ENCODE measurements around the gene PDZRN3. TPM values are rescaled to one million over a fixed set of nuclear protein-coding genes. Genes with fewer than 3 reads are reported as not detected.

The PDZRN3 gene
- total RNA-seq, 1 experiment from 2014 or later, result not detected

DNA sequence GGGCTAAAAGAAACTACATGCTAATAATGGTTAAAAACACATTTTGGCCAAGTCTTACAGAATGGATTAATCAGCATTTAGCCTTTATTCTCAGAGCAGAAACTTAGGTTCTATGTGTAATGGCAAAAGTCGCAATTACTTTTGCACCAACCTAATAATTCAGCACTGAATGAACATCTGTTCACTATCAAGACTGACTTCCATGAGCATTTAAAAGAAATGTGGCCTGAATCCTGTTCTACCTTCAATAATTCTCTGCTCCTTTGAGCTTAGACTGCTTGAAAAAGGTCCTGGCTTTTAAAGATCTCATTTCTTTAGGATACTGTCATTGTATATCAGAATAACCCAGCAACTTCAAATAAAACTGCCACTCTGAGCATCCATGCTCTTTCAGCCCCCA, 145.9 kb downstream of the PDZRN3 start:
- Histone ChIP-seq H3K27ac (no peak overlapping the region), H3K9me3 (ENCODE audit: insufficient read depth, low read depth) (no peaks in the 10 kb centered on the region), H3F3A (ENCODE audit: insufficient read depth, low read depth) (no peaks in the 10 kb centered on the region), H3K9me2 (ENCODE audit: insufficient read depth) (no peaks in the 10 kb centered on the region), H3K4me1 (replicated peaks; ENCODE audit: insufficient read depth) (no peaks in the 10 kb centered on the region), H3K27me3 (ENCODE audit: insufficient read depth, low read depth) (peaks cover 14% of the 10 kb centered on the region; the same call in 1 of the 2 replicates), H2AFZ (no peak overlapping the region), H3K36me3 (ENCODE audit: low read depth) (no peaks in the 10 kb centered on the region), H4K20me1 (ENCODE audit: insufficient read depth) (no peaks in the 10 kb centered on the region), H3K4me3 (no peak overlapping the region), H3K79me2 (ENCODE audit: low read depth) (no peaks in the 10 kb centered on the region), H3K4me2 (no peak overlapping the region)
- intact Hi-C loops (cut with micrococcal nuclease; ENCODE audit: unreplicated experiment), result no loop called here
- DNase-seq, result no peak
- no TSS peak for BruUV-seq (replicated peaks)
- POLR2A ChIA-PET (ENCODE audit: unreplicated experiment), result no interaction called here
- TF ChIP-seq EZH2 (IDR thresholded peaks at IDR 0.05; ENCODE audit: low read depth), result no peak
- no peak for TF ChIP-seq CTCF (conservative IDR thresholded peaks at IDR 0.05)
- CTCF ChIA-PET, result no interaction called here

DNA sequence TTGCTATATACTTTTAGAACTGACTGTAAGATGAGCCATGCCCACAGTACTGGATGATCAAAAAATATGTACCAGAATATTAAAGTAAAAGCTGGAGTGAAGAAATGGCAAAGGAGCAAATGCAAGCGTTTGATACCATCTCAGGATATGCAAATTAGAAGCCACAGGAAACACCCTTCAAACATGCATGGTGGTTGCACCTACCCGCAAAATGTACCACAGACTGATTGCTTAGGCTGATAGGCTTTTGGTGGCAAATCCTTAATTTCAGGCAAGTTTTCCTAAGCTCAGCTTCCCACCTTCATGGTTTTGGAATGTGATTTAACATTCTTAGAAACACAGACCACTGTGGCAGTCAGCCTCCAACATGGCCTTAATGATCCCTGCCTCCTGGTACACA, 149.0 kb downstream of the PDZRN3 start:
- Histone ChIP-seq H2AFZ (no peak overlapping the region), H3K27me3 (ENCODE audit: insufficient read depth, low read depth) (peaks cover 4% of the 10 kb centered on the region; the same call in 1 of the 2 replicates), H3K9me2 (ENCODE audit: insufficient read depth) (no peaks in the 10 kb centered on the region), H3K4me1 (replicated peaks; ENCODE audit: insufficient read depth) (no peaks in the 10 kb centered on the region), H3K4me2 (no peak overlapping the region), H3F3A (ENCODE audit: insufficient read depth, low read depth) (no peaks in the 10 kb centered on the region), H3K36me3 (ENCODE audit: low read depth) (no peaks in the 10 kb centered on the region), H3K4me3 (no peak overlapping the region), H4K20me1 (ENCODE audit: insufficient read depth) (no peaks in the 10 kb centered on the region), H3K79me2 (ENCODE audit: low read depth) (no peaks in the 10 kb centered on the region), H3K27ac (no peak overlapping the region), H3K9me3 (ENCODE audit: insufficient read depth, low read depth) (no peaks in the 10 kb centered on the region)
- ChIA-PET CTCF (no interaction called here), POLR2A (ENCODE audit: unreplicated experiment) (no interaction called here)
- TF ChIP-seq CTCF (conservative IDR thresholded peaks at IDR 0.05) (no peak), EZH2 (IDR thresholded peaks at IDR 0.05; ENCODE audit: low read depth) (no peak)
- intact Hi-C loops (cut with micrococcal nuclease; ENCODE audit: unreplicated experiment), result no loop called here
- DNase-seq, result no peak
- no TSS peak for BruUV-seq (replicated peaks)

- no peak overlapping the region for H3K4me2 ChIP-seq
- H3K27me3 ChIP-seq (ENCODE audit: insufficient read depth, low read depth), result peaks cover 4% of the 10 kb centered on the region; the same call in 1 of the 2 replicates
- no peak overlapping the region for H2AFZ ChIP-seq
- intact Hi-C loops (cut with micrococcal nuclease; ENCODE audit: unreplicated experiment), result no loop called here
- no peaks in the 10 kb centered on the region for H3K36me3 ChIP-seq (ENCODE audit: low read depth)
- BruUV-seq (replicated peaks), result no TSS peak
- H3K9me3 ChIP-seq (ENCODE audit: insufficient read depth, low read depth), result no peaks in the 10 kb centered on the region
- no peak overlapping the region for H3K27ac ChIP-seq
- TF ChIP-seq EZH2 (IDR thresholded peaks at IDR 0.05; ENCODE audit: low read depth), result no peak
- no peak for TF ChIP-seq CTCF (conservative IDR thresholded peaks at IDR 0.05)
- no peaks in the 10 kb centered on the region for H3K4me1 ChIP-seq (replicated peaks; ENCODE audit: insufficient read depth)
- no peaks in the 10 kb centered on the region for H4K20me1 ChIP-seq (ENCODE audit: insufficient read depth)
- ChIA-PET CTCF (no interaction called here), POLR2A (ENCODE audit: unreplicated experiment) (no interaction called here)
- no peaks in the 10 kb centered on the region for H3K9me2 ChIP-seq (ENCODE audit: insufficient read depth)
- H3F3A ChIP-seq (ENCODE audit: insufficient read depth, low read depth), result no peaks in the 10 kb centered on the region
- no peak overlapping the region for H3K4me3 ChIP-seq
- H3K79me2 ChIP-seq (ENCODE audit: low read depth), result no peaks in the 10 kb centered on the region
- no peak for DNase-seq
Measured at GRCh38 chr3:73475175-73475574, 149.6 kb downstream of the PDZRN3 start.

Data from PC-9 (cell line).